Measurements from ENCODE around the gene HOXB6.

Gene HOXB6

GRCh38 chr17:48552466-48553189, 52.2 kb downstream of the HOXB6 start:
- no peak for DNase-seq (ENCODE audit: low read depth)

- no peak for DNase-seq (ENCODE audit: low read depth)
These were observed 53.0 kb downstream of the HOXB6 start for GRCh38 chr17:48551596-48552465.

GRCh38 chr17:48551214-48551555, 53.6 kb downstream of the HOXB6 start:
- DNase-seq (ENCODE audit: low read depth): no peak

GRCh38 chr17:48550502-48551213, 54.1 kb downstream of the HOXB6 start:
- no peak for DNase-seq (ENCODE audit: low read depth)

- DNase-seq (ENCODE audit: low read depth): no peak
These were observed 54.8 kb downstream of the HOXB6 start for GRCh38 chr17:48549914-48550501.

- DNase-seq (ENCODE audit: low read depth): no peak
These were observed 55.5 kb downstream of the HOXB6 start for GRCh38 chr17:48549281-48549630.

- no peak for DNase-seq (ENCODE audit: low read depth)
These were observed 56.1 kb downstream of the HOXB6 start for GRCh38 chr17:48548523-48549280.

- DNase-seq (ENCODE audit: low read depth): no peak
These were observed 56.8 kb downstream of the HOXB6 start for GRCh38 chr17:48547808-48548522.

GRCh38 chr17:48546924-48547807, 57.6 kb downstream of the HOXB6 start:
- DNase-seq (ENCODE audit: low read depth): no peak

GRCh38 chr17:48546137-48546923, 58.5 kb downstream of the HOXB6 start:
- DNase-seq (ENCODE audit: low read depth): no peak

Measured in activated gamma-delta T cell treated with anti-CD3 and anti-CD28 coated beads, Interleukin-2, amount 50 U/mL, for 16 hours (primary cell).